Measurements from ENCODE around the gene XCL1. TPM values are rescaled to one million over a fixed set of nuclear protein-coding genes. Genes with fewer than 3 reads are reported as not detected.
"Not testable (repeated sequence)": the region's sequence is repeated elsewhere in the genome, so short reads cannot be mapped to it uniquely, and the experiment has no call there.

XCL1 gene
- total RNA-seq, 2 donors from 2014 or later, result 0.77 TPM; not detected in 1

DNA sequence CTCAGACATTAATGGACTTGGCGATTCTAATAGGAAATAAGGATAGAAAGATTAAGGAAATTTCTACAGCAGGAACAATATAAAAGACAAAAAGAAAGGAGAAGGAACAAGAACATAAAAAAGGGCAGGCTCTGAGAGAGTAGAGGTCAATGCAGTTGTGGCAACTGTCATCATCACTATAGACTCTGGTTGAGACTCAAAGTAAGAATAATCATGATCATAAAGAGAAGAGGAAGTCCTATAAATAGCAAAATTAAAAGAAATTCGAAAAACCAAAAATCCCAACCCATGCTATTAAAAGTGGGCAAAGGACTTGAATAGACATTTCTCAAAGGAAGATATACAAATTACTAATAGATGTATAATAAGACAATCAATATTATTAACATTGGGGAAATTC is 14.4 kb upstream of the XCL1 start:
- intact Hi-C loops (cut with DNase I), result no loop called here
- DNase-seq, result no peak
- ATAC-seq, result no peak

DNA sequence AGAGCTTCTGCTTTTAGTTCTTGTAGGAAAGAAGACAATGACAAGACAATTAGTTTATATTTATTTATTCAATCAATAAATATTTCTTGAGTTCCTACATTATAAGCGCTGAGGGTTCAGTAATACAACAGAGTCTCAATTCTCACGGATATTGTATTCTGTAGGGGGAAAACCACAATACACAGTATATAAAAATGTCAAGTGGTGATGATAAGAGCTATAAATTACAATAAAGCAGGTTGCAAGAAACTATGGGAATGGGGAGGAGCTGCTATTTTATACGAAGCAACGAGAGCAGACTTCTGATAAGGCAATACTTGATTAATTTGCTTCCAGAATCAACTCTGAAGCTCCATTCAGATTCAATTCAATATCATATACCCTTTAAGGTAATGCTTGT is 10.6 kb upstream of the XCL1 start:
- DNase-seq (no peak), ATAC-seq (no peak)
- intact Hi-C loops (cut with DNase I), result no loop called here

DNA sequence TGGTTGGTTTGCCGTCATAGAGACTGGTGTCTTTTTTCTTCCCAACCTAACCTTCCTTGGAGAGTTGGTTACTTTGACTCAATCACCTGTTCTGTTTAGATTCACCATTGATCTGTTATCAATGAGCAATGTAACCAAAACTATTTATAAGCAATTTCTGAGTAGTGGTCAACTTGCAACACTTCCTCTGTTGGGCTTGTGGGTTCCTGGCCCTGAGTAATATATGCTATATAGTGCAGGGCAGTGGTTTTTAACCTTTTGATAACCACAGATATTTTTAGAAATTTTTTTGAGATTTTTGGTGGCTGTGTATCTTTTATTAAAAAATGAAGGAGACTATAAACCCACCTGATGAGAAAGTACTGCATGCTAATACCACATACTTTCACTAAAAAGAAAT is 9.4 kb upstream of the XCL1 start:
- ATAC-seq, result no peak
- DNase-seq, result no peak
- intact Hi-C loops (cut with DNase I), result no loop called here

DNA sequence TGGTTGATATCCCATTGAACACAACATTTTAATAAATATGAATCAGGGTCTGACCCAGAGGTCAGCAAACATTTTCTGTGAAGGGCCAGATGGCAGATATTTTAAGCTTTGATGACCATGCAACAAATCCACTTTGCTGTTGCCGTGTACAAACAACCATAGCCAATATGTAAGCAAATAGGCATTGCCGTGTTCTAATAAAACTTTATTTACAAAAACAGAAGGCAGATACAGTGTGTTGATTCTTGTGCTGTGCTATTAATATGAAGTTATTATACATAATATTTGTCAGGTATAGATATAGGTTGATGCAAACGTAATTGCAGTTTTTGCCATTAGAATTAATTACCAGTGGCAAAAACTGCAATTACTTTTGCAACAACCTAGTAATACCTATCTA is 8.8 kb upstream of the XCL1 start:
- DNase-seq (no peak), ATAC-seq (no peak)
- intact Hi-C loops (cut with DNase I), result no loop called here

DNA sequence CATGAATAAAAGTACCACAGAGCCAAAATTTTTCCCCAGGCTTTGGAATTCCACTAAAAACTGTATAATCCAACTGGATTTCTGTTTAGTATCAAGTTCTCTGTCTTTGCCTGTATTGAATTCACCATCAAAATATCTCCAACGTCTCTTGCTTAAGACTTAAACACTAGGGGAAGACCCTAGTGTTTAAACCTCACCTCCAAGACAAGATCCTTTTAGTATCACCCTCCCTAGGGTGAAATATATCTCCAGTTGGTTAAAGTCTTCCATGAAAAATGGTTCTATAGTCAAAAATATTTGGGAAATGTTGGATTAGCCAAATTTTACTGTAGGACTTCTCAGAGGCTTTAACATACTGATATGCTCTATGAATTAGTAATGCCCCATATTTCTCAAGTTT is 8.1 kb upstream of the XCL1 start:
- no peak for ATAC-seq
- DNase-seq, result no peak
- intact Hi-C loops (cut with DNase I), result no loop called here

DNA sequence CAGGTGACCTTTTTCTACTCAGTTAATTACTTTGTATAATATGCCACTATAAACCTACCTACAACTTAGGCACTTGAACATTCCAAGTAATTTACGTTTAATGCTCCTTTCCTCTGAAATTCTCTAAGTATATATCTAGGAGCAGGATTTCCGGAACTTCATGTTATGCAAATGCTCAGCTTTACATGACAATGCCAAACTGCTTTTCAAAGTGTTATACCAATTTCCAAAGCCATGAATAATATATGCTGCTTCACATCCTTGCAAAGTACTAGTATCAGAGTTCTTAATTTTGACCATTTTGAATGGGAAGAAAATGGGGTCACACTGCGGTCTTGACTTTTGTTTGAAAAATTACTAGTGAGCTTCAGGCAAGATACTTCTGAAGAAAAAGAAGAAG is 5.8 kb upstream of the XCL1 start:
- DNase-seq (no peak), ATAC-seq (no peak)
- intact Hi-C loops (cut with DNase I), result loop anchor here (5.0 to 10.0 kb wide), 3 partner anchors 128 to 226 kb away; no protein-coding TSS in a partner anchor

DNA sequence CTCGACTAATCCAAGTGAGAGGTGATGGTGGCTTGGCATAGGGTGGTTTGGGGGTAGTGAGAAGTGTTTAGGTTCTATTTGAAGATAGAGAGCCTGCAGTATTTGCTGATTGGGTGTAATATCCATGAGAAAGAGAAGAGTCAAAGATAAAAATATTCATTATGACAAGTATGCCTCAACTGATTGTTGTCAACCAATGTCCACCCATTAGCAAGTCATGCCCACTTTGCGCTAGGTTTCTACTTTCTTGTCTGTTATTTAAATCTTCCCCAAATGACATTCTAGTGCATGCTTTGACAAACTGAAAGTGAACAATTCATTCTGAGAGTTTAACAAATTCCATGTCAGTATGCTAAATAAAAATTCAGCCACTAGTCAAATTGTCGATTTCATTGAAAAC is 3.8 kb upstream of the XCL1 start:
- DNase-seq, result no peak
- intact Hi-C loops (cut with DNase I), result loop anchor here (2.0 to 10.0 kb wide), 4 partner anchors 130 to 230 kb away; no protein-coding TSS in a partner anchor
- no peak for ATAC-seq

DNA sequence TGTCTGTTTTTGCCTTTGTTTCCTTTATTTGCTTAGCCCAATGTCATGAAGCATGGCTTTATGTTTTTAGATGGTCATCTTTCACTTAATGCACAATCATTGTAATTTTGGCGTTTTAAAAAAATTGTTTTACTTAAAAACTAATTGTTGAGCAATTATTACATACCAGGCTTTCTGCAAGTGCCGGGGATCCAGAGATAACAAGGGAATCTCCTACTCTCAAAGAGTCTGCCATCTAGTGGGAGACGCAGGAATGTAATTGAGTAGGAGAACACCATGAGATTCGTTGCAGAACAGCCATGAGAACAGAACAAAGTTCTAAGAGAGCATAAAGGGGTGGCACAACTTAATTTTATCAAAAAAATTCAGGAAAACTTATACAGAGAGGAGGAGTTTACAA is 2.2 kb upstream of the XCL1 start:
- DNase-seq, result not testable (repeated sequence)
- intact Hi-C loops (cut with DNase I), result loop anchor here (5.0 to 10.0 kb wide), 3 partner anchors 132 to 229 kb away; no protein-coding TSS in a partner anchor
- ATAC-seq, result peak in 1 of 2 donors; percentile 70

DNA sequence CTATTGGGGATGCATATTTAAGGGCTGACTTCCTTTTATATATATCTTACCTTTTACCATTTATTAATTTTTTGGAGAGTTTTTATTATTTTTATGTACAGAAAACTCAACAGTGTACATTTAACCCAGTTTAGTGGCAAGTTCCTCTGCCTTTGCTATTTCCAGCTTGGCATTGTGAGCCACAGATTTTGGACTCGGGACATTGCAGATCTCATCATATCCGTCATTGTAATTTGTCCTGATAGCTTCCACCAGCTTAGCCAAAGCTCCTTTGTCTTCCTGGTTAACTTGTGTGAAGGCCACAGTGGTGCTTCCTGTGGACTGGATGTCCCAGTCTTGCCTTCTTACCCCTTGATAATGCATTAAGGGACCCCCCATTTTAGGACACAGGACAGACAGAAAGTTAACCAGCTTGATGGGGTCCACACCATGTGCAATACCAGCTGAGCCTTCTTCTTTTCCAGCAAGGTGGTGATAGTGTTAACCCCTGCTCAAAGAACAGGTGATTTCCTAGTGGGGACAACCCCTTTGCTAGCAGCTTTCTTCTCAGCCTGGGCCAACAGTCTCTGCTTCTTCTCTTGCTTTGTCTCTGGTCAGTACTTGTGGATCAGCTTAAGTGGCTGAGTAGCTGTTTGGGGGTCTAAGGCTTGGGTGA is 2.3 kb downstream of the XCL1 start:
- intact Hi-C loops (cut with DNase I), result loop anchor here in 1 of 2 donors (10.0 kb wide), 2 partner anchors 144 to 234 kb away; no protein-coding TSS in a partner anchor
- not testable (repeated sequence) for DNase-seq, ATAC-seq

DNA sequence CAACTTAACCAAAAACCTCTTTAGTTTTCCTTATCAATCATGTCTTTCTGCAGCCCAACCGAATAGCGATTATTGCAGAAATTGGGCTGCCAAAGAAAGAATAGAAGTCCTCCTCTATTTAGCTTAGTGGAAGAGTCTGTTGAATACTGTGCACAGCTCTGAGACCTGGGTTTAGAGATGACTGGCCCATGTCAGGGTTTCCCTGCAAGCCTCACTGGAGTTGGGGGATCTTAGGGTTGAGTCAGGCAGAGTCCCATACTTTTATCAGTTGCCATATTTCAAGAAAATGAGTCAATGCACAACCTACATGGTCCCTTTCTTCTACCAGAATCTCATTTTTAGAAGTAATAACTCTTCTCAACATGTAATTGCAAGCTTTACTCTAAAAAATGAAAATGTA is 3.9 kb downstream of the XCL1 start:
- ATAC-seq; intact Hi-C loops (cut with DNase I); DNase-seq: not testable (repeated sequence)

DNA sequence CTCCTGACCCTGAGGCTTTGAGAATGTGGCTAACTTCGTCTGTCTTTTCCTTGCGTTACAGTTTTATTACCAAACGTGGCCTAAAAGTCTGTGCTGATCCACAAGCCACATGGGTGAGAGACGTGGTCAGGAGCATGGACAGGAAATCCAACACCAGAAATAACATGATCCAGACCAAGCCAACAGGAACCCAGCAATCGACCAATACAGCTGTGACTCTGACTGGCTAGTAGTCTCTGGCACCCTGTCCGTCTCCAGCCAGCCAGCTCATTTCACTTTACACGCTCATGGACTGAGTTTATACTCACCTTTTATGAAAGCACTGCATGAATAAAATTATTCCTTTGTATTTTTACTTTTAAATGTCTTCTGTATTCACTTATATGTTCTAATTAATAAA is 4.6 kb downstream of the XCL1 start:
- ATAC-seq; DNase-seq; intact Hi-C loops (cut with DNase I): not testable (repeated sequence)

DNA sequence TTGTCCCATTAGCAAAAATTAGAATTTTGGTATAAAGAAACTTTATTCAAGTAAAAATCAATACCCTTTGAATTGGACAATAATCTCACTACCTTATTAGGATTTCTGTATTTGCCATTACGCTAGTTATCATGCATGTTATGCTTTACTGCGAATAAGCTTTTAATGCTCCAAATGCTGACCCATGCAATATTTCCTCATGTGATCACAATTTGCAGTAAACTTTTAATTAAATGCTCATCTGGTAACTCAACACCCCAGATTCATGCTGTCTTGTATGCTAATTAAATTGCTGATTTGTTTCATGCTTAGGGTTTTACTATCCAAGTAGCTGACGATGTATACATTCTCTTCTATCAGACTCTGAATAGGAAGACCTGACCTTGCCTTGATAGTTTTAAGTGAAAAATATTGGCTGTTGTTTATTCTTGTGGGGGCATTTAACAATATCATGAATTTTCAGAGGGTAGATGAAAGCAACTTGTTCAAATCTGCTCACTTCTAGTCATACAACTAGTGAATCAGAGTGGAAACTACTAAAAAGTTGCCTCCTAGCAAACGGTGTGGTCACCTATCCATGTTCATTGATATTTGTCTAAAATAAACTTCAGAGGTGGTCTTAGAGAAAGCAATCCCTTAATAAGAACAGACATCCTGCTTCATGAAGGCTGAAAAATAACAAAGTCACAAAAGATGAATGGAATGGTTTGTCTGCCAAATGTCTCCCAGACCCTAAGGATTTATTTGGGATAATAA is 5.6 kb downstream of the XCL1 start:
- intact Hi-C loops (cut with DNase I), result no loop called here
- no peak for ATAC-seq

DNA sequence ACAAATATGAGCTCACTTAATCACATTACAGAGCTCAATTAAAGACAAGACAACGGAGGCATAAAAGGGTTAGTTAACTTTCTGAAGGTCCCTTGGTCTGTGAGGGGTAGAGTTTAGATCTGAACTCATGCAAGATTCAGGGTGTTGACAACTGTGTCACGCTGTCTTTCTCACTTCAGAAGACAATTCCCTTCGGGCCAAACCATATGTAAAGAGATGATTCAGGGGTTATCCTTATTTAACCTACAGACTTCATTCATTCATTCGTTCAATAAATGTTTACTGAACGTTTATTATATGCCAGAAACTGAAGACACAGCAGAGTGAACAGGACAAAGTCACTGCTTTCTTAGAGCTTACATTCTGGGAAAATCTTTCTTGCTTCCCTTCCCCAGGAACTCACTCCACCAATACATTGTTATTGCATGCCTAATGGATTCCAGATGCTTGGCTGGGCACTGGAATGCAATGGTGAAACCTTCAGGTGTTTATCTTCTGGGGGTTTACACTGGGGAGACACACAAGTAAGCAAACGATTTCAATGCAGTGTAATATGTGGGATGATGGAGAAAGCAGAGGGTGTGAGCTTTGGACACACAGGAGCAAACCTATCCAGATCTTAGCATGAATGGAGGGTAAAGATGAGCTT is 6.4 kb downstream of the XCL1 start:
- no peak for DNase-seq
- no peak for ATAC-seq
- intact Hi-C loops (cut with DNase I), result no loop called here

More for the DNA sequence above, 5.6 kb downstream of the XCL1 start:
- DNase-seq, result no peak

DNA sequence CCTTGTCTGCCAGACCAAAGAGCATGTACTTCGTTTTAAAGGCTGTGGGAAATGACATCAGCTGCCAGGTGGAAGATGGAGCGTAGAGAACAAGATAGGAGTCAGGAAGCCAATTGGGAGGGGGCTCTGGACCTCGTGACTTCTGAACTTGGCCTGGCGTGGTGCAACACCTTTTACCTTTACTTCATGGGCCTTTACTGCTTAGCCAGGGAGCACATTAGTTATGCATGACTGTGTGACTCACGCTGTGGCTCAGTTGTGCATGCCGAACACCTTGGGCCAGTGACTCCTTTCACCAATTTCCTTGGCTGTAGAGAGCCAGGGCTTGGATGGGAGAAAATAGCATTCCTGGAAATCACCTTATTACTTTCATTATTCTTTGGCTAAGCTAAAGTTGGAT is 7.2 kb downstream of the XCL1 start:
- DNase-seq (no peak), ATAC-seq (no peak)
- intact Hi-C loops (cut with DNase I), result no loop called here

DNA sequence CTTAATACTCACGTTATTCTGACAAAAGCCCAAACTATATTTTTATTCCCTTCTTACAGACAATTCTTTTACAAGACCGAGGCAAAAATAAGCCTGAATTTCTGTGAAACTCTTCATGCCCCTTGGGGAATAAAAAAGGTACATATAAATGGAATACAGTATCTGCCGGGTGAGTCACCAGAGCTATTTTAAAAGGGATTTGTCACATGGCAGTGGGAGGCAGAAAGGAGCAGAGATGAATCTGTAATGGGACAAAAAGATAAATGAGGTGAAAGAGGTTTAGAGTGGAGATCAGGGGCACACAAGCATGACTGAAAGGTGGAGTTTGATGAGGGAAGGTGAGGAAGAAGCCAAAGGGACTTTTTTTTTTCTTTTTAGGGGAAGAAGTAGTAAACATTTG is 8.8 kb downstream of the XCL1 start:
- ATAC-seq (peak in 1 of 2 donors; percentile 44), DNase-seq (no peak)
- intact Hi-C loops (cut with DNase I), result no loop called here

DNA sequence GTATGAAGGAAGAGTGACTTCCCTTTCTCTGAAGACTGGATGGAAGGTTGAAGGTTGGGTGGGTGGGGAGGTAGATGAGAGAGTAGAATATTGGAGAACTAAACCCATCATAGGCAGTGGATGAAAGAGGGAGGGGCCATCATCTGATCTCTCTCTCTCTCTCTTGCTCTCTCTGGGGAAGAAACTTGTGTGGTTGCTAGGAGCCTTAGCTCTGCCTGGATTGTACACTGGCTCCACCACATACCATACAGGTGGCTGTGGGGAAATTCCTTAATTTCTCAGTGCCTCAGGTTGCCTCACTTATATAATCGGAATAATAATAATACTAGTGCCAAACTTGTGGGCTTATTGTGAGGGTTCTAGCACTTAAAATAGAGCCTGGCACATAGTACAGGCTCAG is 9.5 kb downstream of the XCL1 start:
- DNase-seq (no peak), ATAC-seq (no peak)
- intact Hi-C loops (cut with DNase I), result no loop called here

DNA sequence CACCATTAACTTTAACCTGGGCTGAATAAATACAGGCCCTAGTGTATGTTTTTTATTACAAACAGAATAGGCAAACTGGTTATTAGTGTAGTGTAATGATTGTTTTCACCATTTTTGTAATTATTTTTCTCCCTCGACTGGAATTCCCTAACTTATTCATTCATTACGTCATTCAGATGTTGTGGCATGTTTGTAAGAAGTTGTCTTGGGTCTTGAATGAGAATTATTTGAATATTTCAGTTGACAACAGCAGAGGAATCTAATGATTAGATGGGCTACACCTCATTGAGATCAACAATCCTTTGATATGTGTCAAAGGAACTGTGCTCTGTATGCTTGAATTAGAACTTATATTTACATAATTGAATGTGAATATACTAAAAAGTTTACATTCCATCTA is 12.8 kb downstream of the XCL1 start:
- ATAC-seq, result no peak
- no peak for DNase-seq
- intact Hi-C loops (cut with DNase I), result no loop called here

DNA sequence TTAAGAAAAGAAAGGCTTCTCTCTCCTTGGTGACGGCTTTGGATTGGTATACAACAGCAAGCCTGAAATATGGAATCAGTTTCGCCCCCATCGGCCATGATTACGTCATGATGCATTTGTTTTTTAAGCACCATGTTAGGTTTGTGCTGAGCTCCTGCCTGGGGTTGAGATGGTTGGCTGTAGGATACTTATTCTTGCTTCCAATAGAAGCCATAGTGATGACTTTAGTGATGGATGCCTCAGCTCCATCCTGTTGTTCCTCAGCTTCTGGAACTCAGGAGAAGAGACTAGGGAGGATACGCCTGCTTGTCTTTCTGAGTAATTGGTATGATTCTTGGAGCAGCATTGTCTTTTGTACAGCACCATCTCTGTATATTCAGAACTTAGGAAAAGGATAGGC is 14.7 kb downstream of the XCL1 start:
- DNase-seq, result no peak
- no peak for ATAC-seq
- intact Hi-C loops (cut with DNase I), result no loop called here

DNA sequence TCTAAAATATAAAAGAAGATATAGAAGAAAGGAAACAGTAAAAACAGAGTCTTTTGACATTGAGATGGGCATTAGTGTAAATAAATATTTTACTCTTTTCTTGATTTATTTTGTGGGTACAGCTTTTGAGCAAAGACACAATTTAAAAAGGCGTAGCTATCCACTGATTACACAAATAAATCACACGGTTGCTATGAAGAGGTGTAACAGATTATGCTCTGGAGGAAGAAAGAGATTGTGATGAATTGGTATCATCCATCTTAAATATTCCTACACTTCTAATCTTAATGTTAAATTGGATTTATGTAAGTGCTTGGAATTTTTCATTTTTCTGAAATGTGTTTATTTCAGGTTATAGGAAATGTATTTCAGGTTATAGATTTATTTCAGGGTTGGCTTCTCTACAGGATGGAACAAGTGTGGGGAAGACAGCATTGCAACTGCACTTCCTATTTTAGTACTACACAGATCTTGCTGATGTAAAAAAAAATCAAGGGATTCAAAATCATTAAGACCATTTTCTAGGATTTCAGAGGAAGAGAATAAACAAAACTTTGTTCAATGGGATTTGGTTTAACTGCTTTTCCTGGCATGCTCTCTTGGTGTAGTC is 15.3 kb downstream of the XCL1 start:
- no peak for DNase-seq
- ATAC-seq, result no peak
- intact Hi-C loops (cut with DNase I), result no loop called here

DNA sequence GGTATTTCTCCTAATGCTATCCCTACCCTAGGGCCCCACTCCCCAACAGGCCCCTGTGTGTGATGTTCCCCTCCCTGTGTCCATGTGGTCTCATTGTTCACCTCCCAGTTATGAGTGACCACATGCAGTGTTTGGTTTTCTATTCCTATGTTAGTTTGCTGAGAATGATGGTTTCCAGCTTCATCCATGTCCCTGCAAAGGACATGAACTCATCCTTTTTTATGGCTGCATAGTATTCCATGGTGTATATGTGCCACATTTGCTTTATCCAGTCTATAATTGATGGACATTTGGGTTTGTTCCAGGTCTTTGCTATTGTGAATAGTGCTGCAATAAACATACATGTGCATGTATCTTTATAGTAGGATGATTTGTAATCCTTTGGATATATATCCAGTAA is 19.0 kb downstream of the XCL1 start:
- DNase-seq; intact Hi-C loops (cut with DNase I); ATAC-seq: not testable (repeated sequence)
